H1 (cell line): Measurements from ENCODE around the gene IDH2. TPM values are rescaled to one million over a fixed set of nuclear protein-coding genes. Genes with fewer than 3 reads are reported as not detected.

Source experiments
- CHD1 ChIP-seq: IDR thresholded peaks from 2 replicates; pipeline ENCODE4 v1.6.1; 2012; ENCODE audit warnings: low read depth, low read length, improper control_type of control experiment
- CHD2 ChIP-seq: IDR thresholded peaks from 2 replicates; pipeline ENCODE4 v1.6.1; 2012; ENCODE audit warnings: low read length, improper control_type of control experiment
- JUN ChIP-seq: IDR thresholded peaks from 2 replicates; pipeline ENCODE4 v1.6.1; 2011; ENCODE audit warnings: low read depth, mild to moderate bottlenecking, improper control_type of control experiment, low read length
- NRF1 ChIP-seq: IDR thresholded peaks from 2 replicates; pipeline ENCODE4 v1.6.1; 2011; ENCODE audit warnings: mild to moderate bottlenecking, low read depth, low read length, improper control_type of control experiment
- SIN3A ChIP-seq, 2 experiments: IDR thresholded peaks in 1 of 2; conservative IDR thresholded peaks in 1 of 2; 2 replicates each; pipeline ENCODE4 v1.6.1; 2011 to 2012; ENCODE audit warnings: low read length in 2 of 2, improper control_type of control experiment in 1 of 2, low read depth in 1 of 2, mild to moderate bottlenecking in 1 of 2
- TEAD4 ChIP-seq: IDR thresholded peaks from 2 replicates; pipeline ENCODE4 v1.6.1; 2012; ENCODE audit warnings: low read depth, low read length, inconsistent platforms, mixed read lengths
- polyA plus RNA-seq, 7 experiments: library from polyadenylated mRNA; depleted of rRNA in 3 of 7; stranded (reverse) in 5 of 7; unstranded in 2 of 7; fragments of >200 nt in 5 of 7; fragments of 200-250 nt in 2 of 7; gene quantifications; 1 replicate in 5 of 7; 2 replicates in 1 of 7; 4 replicates in 1 of 7; pipeline versions ENCODE4 v1.2.1 to v1.2.3, GENCODE V29; 2011 to 2013; ENCODE audit warnings: missing spikeins in 2 of 7, mixed read lengths in 2 of 7
- total RNA-seq: library from RNA; stranded (reverse); fragmentation: NEBNext Ultra II Directional; extraction: Animal tissue kit (Norgen Biotek cat#: 25700); gene quantifications from 2 replicates; pipeline ENCODE4 v1.2.1, GENCODE V29; 2021
- TF ChIP-seq, protein P1 (sequence below): fragments of 300-600 bp; sonication (generic); IDR thresholded peaks from 2 replicates; pipeline ENCODE4 v1.7.1; 2012; ENCODE audit warnings: low read length, moderate library complexity, mild to moderate bottlenecking, inconsistent platforms; ENCODE audit not compliant: insufficient replicate concordance

Gene IDH2
- total and polyA plus RNA-seq, 2 of the 8 experiments (the other 6 are each of a cell fraction or from before 2014, with no cell fraction given): 64.2 to 84.6 TPM

DNA sequence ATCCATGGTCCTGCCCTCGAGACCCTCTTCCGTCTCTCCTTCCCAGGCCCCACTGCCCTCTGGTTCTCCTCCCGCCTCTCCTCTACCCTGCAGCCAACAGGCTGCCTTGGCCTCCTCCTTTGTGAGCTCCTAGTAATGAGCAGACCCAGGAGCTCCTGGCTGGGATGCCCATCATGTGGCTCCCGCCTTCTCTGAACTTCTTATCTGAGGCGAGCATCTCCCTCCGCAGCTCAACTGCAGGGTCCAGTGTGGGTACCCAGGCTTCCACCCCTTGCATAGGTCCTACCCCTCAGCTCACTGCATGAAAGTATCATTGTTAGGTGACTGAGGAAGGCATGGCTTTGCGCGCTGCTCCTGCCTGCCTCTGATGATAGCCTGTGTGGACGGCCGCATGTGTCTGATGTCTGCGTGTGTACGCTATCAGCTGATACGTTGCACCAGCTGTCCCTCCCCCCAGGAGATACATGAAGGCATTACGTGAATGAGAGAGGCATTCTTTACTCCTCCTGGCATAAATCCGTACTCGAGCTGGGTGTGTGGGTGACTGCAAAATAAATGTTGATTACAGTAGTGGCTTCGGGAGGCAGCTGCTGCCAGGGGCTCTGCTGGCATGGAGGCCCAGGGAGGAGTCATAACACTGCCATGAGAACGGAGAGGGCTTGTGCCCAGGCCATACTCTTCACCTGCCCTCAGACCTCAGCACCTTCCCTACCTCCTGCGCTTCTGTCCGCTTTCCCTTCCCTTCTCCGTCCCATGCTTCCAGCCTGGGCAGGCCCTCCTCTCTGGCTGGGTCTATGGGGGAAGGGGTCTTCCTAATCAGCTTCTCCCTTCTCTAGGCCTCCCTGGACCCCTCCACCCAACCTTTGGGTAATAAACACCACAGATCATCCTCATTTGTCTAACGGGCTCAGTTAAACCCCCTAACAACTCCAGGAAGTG, 52.3 kb downstream of the IDH2 start (continued):
- TF ChIP-seq, protein P1, sequence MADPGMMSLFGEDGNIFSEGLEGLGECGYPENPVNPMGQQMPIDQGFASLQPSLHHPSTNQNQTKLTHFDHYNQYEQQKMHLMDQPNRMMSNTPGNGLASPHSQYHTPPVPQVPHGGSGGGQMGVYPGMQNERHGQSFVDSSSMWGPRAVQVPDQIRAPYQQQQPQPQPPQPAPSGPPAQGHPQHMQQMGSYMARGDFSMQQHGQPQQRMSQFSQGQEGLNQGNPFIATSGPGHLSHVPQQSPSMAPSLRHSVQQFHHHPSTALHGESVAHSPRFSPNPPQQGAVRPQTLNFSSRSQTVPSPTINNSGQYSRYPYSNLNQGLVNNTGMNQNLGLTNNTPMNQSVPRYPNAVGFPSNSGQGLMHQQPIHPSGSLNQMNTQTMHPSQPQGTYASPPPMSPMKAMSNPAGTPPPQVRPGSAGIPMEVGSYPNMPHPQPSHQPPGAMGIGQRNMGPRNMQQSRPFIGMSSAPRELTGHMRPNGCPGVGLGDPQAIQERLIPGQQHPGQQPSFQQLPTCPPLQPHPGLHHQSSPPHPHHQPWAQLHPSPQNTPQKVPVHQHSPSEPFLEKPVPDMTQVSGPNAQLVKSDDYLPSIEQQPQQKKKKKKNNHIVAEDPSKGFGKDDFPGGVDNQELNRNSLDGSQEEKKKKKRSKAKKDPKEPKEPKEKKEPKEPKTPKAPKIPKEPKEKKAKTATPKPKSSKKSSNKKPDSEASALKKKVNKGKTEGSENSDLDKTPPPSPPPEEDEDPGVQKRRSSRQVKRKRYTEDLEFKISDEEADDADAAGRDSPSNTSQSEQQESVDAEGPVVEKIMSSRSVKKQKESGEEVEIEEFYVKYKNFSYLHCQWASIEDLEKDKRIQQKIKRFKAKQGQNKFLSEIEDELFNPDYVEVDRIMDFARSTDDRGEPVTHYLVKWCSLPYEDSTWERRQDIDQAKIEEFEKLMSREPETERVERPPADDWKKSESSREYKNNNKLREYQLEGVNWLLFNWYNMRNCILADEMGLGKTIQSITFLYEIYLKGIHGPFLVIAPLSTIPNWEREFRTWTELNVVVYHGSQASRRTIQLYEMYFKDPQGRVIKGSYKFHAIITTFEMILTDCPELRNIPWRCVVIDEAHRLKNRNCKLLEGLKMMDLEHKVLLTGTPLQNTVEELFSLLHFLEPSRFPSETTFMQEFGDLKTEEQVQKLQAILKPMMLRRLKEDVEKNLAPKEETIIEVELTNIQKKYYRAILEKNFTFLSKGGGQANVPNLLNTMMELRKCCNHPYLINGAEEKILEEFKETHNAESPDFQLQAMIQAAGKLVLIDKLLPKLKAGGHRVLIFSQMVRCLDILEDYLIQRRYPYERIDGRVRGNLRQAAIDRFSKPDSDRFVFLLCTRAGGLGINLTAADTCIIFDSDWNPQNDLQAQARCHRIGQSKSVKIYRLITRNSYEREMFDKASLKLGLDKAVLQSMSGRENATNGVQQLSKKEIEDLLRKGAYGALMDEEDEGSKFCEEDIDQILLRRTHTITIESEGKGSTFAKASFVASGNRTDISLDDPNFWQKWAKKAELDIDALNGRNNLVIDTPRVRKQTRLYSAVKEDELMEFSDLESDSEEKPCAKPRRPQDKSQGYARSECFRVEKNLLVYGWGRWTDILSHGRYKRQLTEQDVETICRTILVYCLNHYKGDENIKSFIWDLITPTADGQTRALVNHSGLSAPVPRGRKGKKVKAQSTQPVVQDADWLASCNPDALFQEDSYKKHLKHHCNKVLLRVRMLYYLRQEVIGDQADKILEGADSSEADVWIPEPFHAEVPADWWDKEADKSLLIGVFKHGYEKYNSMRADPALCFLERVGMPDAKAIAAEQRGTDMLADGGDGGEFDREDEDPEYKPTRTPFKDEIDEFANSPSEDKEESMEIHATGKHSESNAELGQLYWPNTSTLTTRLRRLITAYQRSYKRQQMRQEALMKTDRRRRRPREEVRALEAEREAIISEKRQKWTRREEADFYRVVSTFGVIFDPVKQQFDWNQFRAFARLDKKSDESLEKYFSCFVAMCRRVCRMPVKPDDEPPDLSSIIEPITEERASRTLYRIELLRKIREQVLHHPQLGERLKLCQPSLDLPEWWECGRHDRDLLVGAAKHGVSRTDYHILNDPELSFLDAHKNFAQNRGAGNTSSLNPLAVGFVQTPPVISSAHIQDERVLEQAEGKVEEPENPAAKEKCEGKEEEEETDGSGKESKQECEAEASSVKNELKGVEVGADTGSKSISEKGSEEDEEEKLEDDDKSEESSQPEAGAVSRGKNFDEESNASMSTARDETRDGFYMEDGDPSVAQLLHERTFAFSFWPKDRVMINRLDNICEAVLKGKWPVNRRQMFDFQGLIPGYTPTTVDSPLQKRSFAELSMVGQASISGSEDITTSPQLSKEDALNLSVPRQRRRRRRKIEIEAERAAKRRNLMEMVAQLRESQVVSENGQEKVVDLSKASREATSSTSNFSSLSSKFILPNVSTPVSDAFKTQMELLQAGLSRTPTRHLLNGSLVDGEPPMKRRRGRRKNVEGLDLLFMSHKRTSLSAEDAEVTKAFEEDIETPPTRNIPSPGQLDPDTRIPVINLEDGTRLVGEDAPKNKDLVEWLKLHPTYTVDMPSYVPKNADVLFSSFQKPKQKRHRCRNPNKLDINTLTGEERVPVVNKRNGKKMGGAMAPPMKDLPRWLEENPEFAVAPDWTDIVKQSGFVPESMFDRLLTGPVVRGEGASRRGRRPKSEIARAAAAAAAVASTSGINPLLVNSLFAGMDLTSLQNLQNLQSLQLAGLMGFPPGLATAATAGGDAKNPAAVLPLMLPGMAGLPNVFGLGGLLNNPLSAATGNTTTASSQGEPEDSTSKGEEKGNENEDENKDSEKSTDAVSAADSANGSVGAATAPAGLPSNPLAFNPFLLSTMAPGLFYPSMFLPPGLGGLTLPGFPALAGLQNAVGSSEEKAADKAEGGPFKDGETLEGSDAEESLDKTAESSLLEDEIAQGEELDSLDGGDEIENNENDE: no peak
- TF ChIP-seq NRF1: no peak
- TF ChIP-seq JUN: no peak
- no peak for TF ChIP-seq CHD1
- TF ChIP-seq TEAD4: no peak
- TF ChIP-seq SIN3A (conservative IDR thresholded peaks at IDR 0.05 in 1 of 2, IDR thresholded peaks at IDR 0.05 in 1 of 2; ENCODE audit: low read depth in 1 of 2, low read length in 2 of 2): no peak
- TF ChIP-seq CHD2: no peak
